Heart right ventricle (tissue), 16 donors: Measurements from ENCODE around the gene PRKAG2. TPM values are rescaled to one million over a fixed set of nuclear protein-coding genes. Genes with fewer than 3 reads are reported as not detected.

Source experiments
- ATAC-seq, 8 donors: fragments of 200-7000 bp; cut with Tn5 transposase; one replicate each; pipeline ENCODE4 v1.9.1; 2020; ENCODE audit warnings: mild to moderate bottlenecking in 8 of 8, moderate library complexity in 8 of 8, moderate number of reproducible peaks in 1 of 8
- DNase-seq, 2 donors: peaks; one replicate each; pipeline ENCODE4 v3.0.0-alpha.2; 2020
- H3K27ac ChIP-seq, 10 donors: fragments of 200-600 bp; sonication (generic) in 2 of 10; one replicate each; pipeline versions ENCODE4 v1.5.0 to v1.8.0; 2020 to 2022; ENCODE audit warnings: mild to moderate bottlenecking in 3 of 10
- H3K27me3 ChIP-seq, 7 donors: fragments of 200-600 bp; one replicate each; pipeline ENCODE4 v1.8.0; 2021 to 2022; ENCODE audit warnings: mild to moderate bottlenecking in 2 of 7
- H3K36me3 ChIP-seq, 9 donors: fragments of 200-600 bp; sonication (generic) in 1 of 9; one replicate each; pipeline versions ENCODE4 v1.5.0 to v1.8.0; 2020 to 2022; ENCODE audit warnings: mild to moderate bottlenecking in 2 of 9
- H3K4me1 ChIP-seq, 9 donors: fragments of 200-600 bp; sonication (generic) in 1 of 9; one replicate each; pipeline versions ENCODE4 v1.5.0 to v1.8.0; 2020 to 2022; ENCODE audit warnings: mild to moderate bottlenecking in 4 of 9
- H3K4me3 ChIP-seq, 10 donors: fragments of 200-600 bp; sonication (generic) in 2 of 10; one replicate each; pipeline versions ENCODE4 v1.5.0 to v1.8.0; 2020 to 2022; ENCODE audit warnings: mild to moderate bottlenecking in 7 of 10, moderate library complexity in 2 of 10
- H3K9me3 ChIP-seq, 11 donors: fragments of 200-600 bp in 10 of 11; sonication (generic) in 2 of 11; one replicate each; pipeline versions ENCODE4 v1.5.0 to v1.8.0; 2013 to 2022; ENCODE audit warnings: mild to moderate bottlenecking in 2 of 11, control low read depth in 1 of 11, moderate library complexity in 1 of 11
- CTCF ChIP-seq, 9 donors: fragments of 200-600 bp; sonication (generic) in 2 of 9; IDR thresholded peaks; one replicate each; pipeline versions ENCODE4 v1.5.0 to v1.8.0; 2021 to 2022; ENCODE audit warnings: antibody characterized with exemption in 9 of 9, mild to moderate bottlenecking in 5 of 9, moderate library complexity in 1 of 9
- WGBS, 2 donors: extraction: QIAGEN DNeasy Blood & Tissue Kit; methylation state at CpG; one replicate each; pipeline ENCODE4 v1.1.7; 2013; ENCODE audit warnings: inconsistent platforms in 1 of 2; 5-methylcytosine and 5-hydroxymethylcytosine counted together
- intact Hi-C, 10 donors: fragments of 100-400 bp; cut with DNase I; formaldehyde crosslinking; loops; one replicate each; pipeline versions ENCODE4 v1.11.1 to v1.14.2; 2022
- polyA plus RNA-seq, 2 donors: library from polyadenylated mRNA; stranded (reverse); fragments of 200-250 nt; gene quantifications; one replicate each; pipeline ENCODE4 v1.2.3, GENCODE V29; 2013
- total RNA-seq, 10 donors: library from RNA; stranded (reverse); fragmentation: NEBNext Ultra II Directional in 3 of 10; extraction: Animal tissue kit (Norgen Biotek cat#: 25700) in 3 of 10; gene quantifications; one replicate each; pipeline versions ENCODE4 v1.2.1 to v1.2.4, GENCODE V29; 2021 to 2023
- donor health status: Arrhythmogenic right ventricular cardiomyopathy.
- donor health status: ischemic (EF 13 %, LVEDD 7.1; RV severe dilation, severe dysfunction).
- donor health status: healthy with polysubstance abuse.
- donor health status: DM: no; HTN: yes; CAD: no.
- donor health status: DM: no; HTN: no; CAD: no.
- donor health status: ischemic (EF 25% LVEDD 6.9; RV normal size, moderate dysfunction).
- donor health status: ischemic (EF 25% LVEDD 5.7; RV mildly dilated, moderate dysfunction).
- donor health status: healthy.
- donor health status: DM: yes; HTN: yes; CAD: no.
- donor health status: Ischemic cardiomyopathy.
- donor health status: ischemic (EF 35%, LVEDD 5.7; RV mildly dilated, moderate dysfunction).
- donor health status: nonischemic (EF 11% LVEDD 7.7; RV severe dilation, severe dysfunction).
- donor health status: DM: yes; HTN: yes; CAD: no.
- donor health status: PGD.
- donor health status: ischemic (EF 29% LVEDD 5.4; RV normal size, mild dysfunction).
- donor health status: nonischemic (EF 23%, LVEDD 6.1; RV moderate dilation, normal function).

PRKAG2 gene
- total and polyA plus RNA-seq, 12 donors, result 52.4 to 156 (median 114) TPM

DNA sequence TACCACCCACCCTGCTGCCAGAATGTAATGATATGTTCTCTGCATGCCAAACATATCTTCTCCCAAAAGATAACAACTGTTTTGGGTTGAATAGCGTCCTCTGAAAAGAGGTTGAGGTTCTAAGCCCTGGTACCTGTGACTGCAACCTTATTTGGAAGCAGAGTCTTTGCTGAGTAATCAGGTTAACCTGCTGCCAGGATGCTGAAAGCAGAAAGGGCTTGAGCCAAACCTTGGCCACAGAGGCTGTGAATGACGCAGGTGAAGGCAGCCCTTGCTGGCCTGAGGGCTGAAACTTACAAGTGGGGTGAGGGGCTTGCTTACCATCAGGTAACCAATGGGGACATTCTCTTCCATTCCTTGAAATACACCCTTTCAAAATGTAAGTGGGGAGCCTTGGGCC lies 205.4 kb downstream of the PRKAG2 start:
- H3K27ac ChIP-seq, result peak overlapping the region in 5 of 10 donors; percentile 2 to 26 (median 17)
- H3K27me3 ChIP-seq, result no peaks in the 10 kb centered on the region
- H3K4me1 ChIP-seq, result peaks cover 0 to 35% (median 10%) of the 10 kb centered on the region in 9 donors
- intact Hi-C loops, result no loop called here
- H3K9me3 ChIP-seq, result peaks cover 0 to 8% (median 2%) of the 10 kb centered on the region in 11 donors
- H3K36me3 ChIP-seq, result peaks cover 0 to 28% (median 0%) of the 10 kb centered on the region in 9 donors
- ATAC-seq (peak in 5 of 8 donors; percentile 33 to 73 (median 53)), DNase-seq (no peak)
- no peak overlapping the region for H3K4me3 ChIP-seq
- no peak for TF ChIP-seq CTCF (IDR thresholded peaks at IDR 0.05)
- WGBS, 2 donors, result 44 to 52% methylated on average over 2 of the region's 2 CpGs

GRCh38 chr7:151669762-151670161 lies 207.2 kb downstream of the PRKAG2 start:
- intact Hi-C loops, result no loop called here
- 82 to 97% methylated on average over 2 of the region's 2 CpGs for WGBS, 2 donors

DNA sequence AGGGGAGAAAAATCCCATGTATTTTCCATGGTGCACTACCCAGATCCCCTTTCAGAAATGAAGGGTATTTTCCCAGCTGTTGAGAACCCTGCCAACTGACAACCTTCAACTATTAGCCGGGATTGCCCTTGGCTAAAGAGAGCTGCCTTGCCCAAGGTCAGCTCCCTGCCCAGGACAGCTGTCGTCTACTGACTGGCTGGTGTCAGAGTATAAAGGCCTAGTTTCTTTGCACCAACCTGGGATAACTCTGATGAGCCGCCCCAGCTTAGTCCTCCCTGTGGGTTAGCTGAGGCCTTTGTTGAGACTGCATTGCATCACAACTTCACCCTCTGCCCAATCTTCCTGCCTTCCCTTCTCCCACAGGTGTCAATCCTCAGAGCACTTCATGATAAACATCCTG lies 210.0 kb downstream of the PRKAG2 start:
- Histone ChIP-seq H3K27me3 (no peaks in the 10 kb centered on the region), H3K4me1 (peaks cover 0 to 46% (median 17%) of the 10 kb centered on the region in 9 donors), H3K4me3 (no peak overlapping the region), H3K36me3 (peaks cover 0 to 10% (median 0%) of the 10 kb centered on the region in 9 donors), H3K9me3 (peaks cover 0 to 13% (median 4%) of the 10 kb centered on the region in 11 donors), H3K27ac (peak overlapping the region; percentile 18 to 83 (median 68))
- TF ChIP-seq CTCF (IDR thresholded peaks at IDR 0.05), result no peak
- intact Hi-C loops, result no loop called here
- ATAC-seq (peak in 5 of 8 donors; percentile 35 to 59 (median 41)), DNase-seq (no peak)
- WGBS, 2 donors, result 66 to 78% methylated on average over 3 of the region's 3 CpGs

More at GRCh38 chr7:151669762-151670161, 207.2 kb downstream of the PRKAG2 start:
- H3K4me1 ChIP-seq, result peaks cover 4 to 51% (median 24%) of the 10 kb centered on the region in 9 donors
- H3K4me3 ChIP-seq, result no peak overlapping the region
- ATAC-seq, result peak in 1 of 8 donors; percentile 3
- H3K9me3 ChIP-seq, result peaks cover 0 to 13% (median 4%) of the 10 kb centered on the region in 11 donors
- no peaks in the 10 kb centered on the region for H3K27me3 ChIP-seq
- no peak overlapping the region for H3K27ac ChIP-seq
- no peak for DNase-seq
- TF ChIP-seq CTCF (IDR thresholded peaks at IDR 0.05), result no peak
- peaks cover 0 to 21% (median 0%) of the 10 kb centered on the region in 9 donors for H3K36me3 ChIP-seq

DNA sequence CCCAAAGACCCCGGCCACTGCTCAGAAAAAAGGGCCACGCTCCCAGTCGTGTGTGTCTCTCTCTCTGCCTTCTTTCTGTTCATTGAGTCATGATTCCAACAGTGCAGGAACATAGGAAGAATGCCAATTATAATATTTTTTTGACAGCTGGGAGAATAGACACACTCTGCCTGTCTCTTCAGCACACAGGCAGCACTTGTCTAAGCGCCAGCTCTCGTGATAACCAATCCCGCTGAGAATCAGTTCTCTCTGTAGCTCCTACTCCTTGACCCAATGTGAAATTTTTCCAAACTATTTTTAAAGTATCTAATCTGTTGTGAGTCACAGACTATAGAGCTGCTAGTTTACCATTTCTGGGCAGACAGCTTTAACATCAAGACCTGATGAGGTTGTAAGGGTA lies 211.5 kb downstream of the PRKAG2 start:
- Histone ChIP-seq H3K36me3 (peaks cover 0 to 10% (median 0%) of the 10 kb centered on the region in 9 donors), H3K4me3 (no peak overlapping the region), H3K9me3 (peaks cover 0 to 13% (median 4%) of the 10 kb centered on the region in 11 donors), H3K27ac (peak overlapping the region in 9 of 10 donors; percentile 50 to 83 (median 71)), H3K27me3 (no peaks in the 10 kb centered on the region), H3K4me1 (peaks cover 0 to 46% (median 17%) of the 10 kb centered on the region in 9 donors)
- TF ChIP-seq CTCF (IDR thresholded peaks at IDR 0.05), result no peak
- ATAC-seq, result peak; percentile 72 to 88 (median 76)
- peak; percentile 52 to 67 for DNase-seq
- 20 to 25% methylated on average over 6 of the region's 6 CpGs for WGBS, 2 donors
- intact Hi-C loops, result no loop called here
